SK-N-SH treated with all-trans-retinoic acid at 6 μM for 48 hours (cell line): Measurements from ENCODE around the gene DPM3.

Experiments
- ATAC-seq: fragments of 200-7000 bp; cut with Tn5 transposase; 3 replicates; pipeline ENCODE4 v1.9.1; 2020; ENCODE audit warnings: mild to moderate bottlenecking, moderate library complexity
- ARNTL ChIP-seq: fragments of 450-650 bp; formaldehyde crosslinking; IDR thresholded peaks from 2 replicates; pipeline ENCODE4 v1.5.0; 2020; ENCODE audit warnings: low read depth, mild to moderate bottlenecking, moderate library complexity, borderline replicate concordance
- BACH2 ChIP-seq: fragments of 250-450 bp; sonication (Bioruptor Pico); IDR thresholded peaks from 2 replicates; pipeline ENCODE4 v1.9.0; 2021; ENCODE audit warnings: mild to moderate bottlenecking, borderline replicate concordance
- CSDC2 ChIP-seq: fragments of 250-450 bp; sonication (Bioruptor Pico); IDR thresholded peaks from 2 replicates; pipeline ENCODE4 v1.5.0; 2020; ENCODE audit warnings: mild to moderate bottlenecking, moderate library complexity
- ESRRG ChIP-seq: fragments of 250-450 bp; sonication (Bioruptor Pico); IDR thresholded peaks from 2 replicates; pipeline ENCODE4 v1.6.1; 2021; ENCODE audit warnings: mild to moderate bottlenecking
- GLIS3 ChIP-seq: fragments of 250-450 bp; sonication (Bioruptor Pico); IDR thresholded peaks from 2 replicates; pipeline ENCODE4 v1.5.0; 2020; ENCODE audit warnings: mild to moderate bottlenecking, moderate library complexity
- ISL1 ChIP-seq: fragments of 250-450 bp; sonication (Bioruptor Pico); IDR thresholded peaks from 2 replicates; pipeline ENCODE4 v2.1.2; 2022; ENCODE audit warnings: mild to moderate bottlenecking, moderate library complexity
- OSR1 ChIP-seq: fragments of 250-450 bp; sonication (Bioruptor Pico); IDR thresholded peaks from 2 replicates; pipeline ENCODE4 v1.8.0; 2022; ENCODE audit warnings: moderate library complexity, mild to moderate bottlenecking, inconsistent platforms
- PATZ1 ChIP-seq: fragments of 250-450 bp; sonication (Bioruptor Pico); IDR thresholded peaks from 2 replicates; pipeline ENCODE4 v1.8.0; 2020; ENCODE audit warnings: mild to moderate bottlenecking, moderate library complexity, borderline replicate concordance
- POU6F1 ChIP-seq: fragments of 250-450 bp; sonication (Bioruptor Pico); IDR thresholded peaks from 2 replicates; pipeline ENCODE4 v1.8.0; 2021; ENCODE audit warnings: low read depth, mild to moderate bottlenecking, moderate library complexity, borderline replicate concordance
- PPARA ChIP-seq: fragments of 250-450 bp; sonication (Bioruptor Pico); IDR thresholded peaks from 2 replicates; pipeline ENCODE4 v1.5.0; 2020; ENCODE audit warnings: mild to moderate bottlenecking, borderline replicate concordance
- RARB ChIP-seq: fragments of 250-450 bp; sonication (Bioruptor Pico); IDR thresholded peaks from 2 replicates; pipeline ENCODE4 v1.8.0; 2021; ENCODE audit warnings: mild to moderate bottlenecking, moderate library complexity
- SNAI2 ChIP-seq: fragments of 250-450 bp; sonication (Bioruptor Pico); IDR thresholded peaks from 2 replicates; pipeline ENCODE4 v1.5.0; 2020; ENCODE audit warnings: mild to moderate bottlenecking, moderate library complexity
- TCF4 ChIP-seq: fragments of 250-450 bp; sonication (Bioruptor Pico); IDR thresholded peaks from 2 replicates; pipeline ENCODE4 v1.8.0; 2021; ENCODE audit warnings: mild to moderate bottlenecking, moderate library complexity, borderline replicate concordance
- TOX ChIP-seq: fragments of 250-450 bp; sonication (Bioruptor Pico); IDR thresholded peaks from 2 replicates; pipeline ENCODE4 v1.8.0; 2021; ENCODE audit warnings: mild to moderate bottlenecking, moderate library complexity, borderline replicate concordance
- TSHZ2 ChIP-seq: fragments of 250-450 bp; sonication (Bioruptor Pico); IDR thresholded peaks from 2 replicates; pipeline ENCODE4 v1.5.0; 2020; ENCODE audit warnings: mild to moderate bottlenecking, moderate library complexity
- ZC3H10 ChIP-seq: fragments of 250-450 bp; sonication (Bioruptor Pico); IDR thresholded peaks from 2 replicates; pipeline ENCODE4 v1.5.1; 2021; ENCODE audit warnings: mild to moderate bottlenecking, moderate library complexity
- ZFP3 ChIP-seq: fragments of 250-450 bp; sonication (Bioruptor Pico); IDR thresholded peaks from 2 replicates; pipeline ENCODE4 v1.5.0; 2020; ENCODE audit warnings: mild to moderate bottlenecking, moderate library complexity
- ZFP30 ChIP-seq: fragments of 450-650 bp; formaldehyde crosslinking; IDR thresholded peaks from 2 replicates; pipeline ENCODE4 v1.5.0; 2022; ENCODE audit warnings: mild to moderate bottlenecking, moderate library complexity
- ZNF565 ChIP-seq: fragments of 450-650 bp; formaldehyde crosslinking; conservative IDR thresholded peaks from 2 replicates; pipeline ENCODE4 v1.5.0; 2020; ENCODE audit warnings: low read depth, mild to moderate bottlenecking, moderate library complexity
- ZNF70 ChIP-seq: fragments of 450-650 bp; formaldehyde crosslinking; IDR thresholded peaks from 2 replicates; pipeline ENCODE4 v1.5.0; 2020; ENCODE audit warnings: mild to moderate bottlenecking, moderate library complexity

The DPM3 gene

GRCh38 chr1:155106862-155107261 is 33.5 kb downstream of the DPM3 start (continued):
- no peak for TF ChIP-seq PATZ1 (CRISPR knock-in tag)
- no peak for TF ChIP-seq ZFP30 (CRISPR knock-in tag)
- TF ChIP-seq, all 23 proteins: peak for 0

- TF ChIP-seq ARNTL (CRISPR knock-in tag) (no peak), ZNF565 (CRISPR knock-in tag) (no peak), PPARA (CRISPR knock-in tag) (no peak), POU6F1 (no peak), PATZ1 (CRISPR knock-in tag) (no peak), ZC3H10 (no peak), CSDC2 (CRISPR knock-in tag) (no peak), GLIS3 (CRISPR knock-in tag) (no peak), RARB (CRISPR knock-in tag) (no peak), ZFP3 (no peak), ESRRG (CRISPR knock-in tag) (no peak), OSR1 (CRISPR knock-in tag) (no peak), TSHZ2 (CRISPR knock-in tag) (no peak), TOX (no peak), ZNF70 (CRISPR knock-in tag) (no peak), ZFP30 (CRISPR knock-in tag) (no peak), BACH2 (no peak), SNAI2 (CRISPR knock-in tag) (no peak)
- ATAC-seq = no peak
Measured at GRCh38 chr1:155105604-155106011, 34.7 kb downstream of the DPM3 start.

GRCh38 chr1:155104605-155105534 is 35.5 kb downstream of the DPM3 start:
- ATAC-seq = no peak
- no peak for TF ChIP-seq CSDC2 (CRISPR knock-in tag)
- no peak for TF ChIP-seq PPARA (CRISPR knock-in tag)
- no peak for TF ChIP-seq BACH2
- no peak for TF ChIP-seq RARB (CRISPR knock-in tag)
- TF ChIP-seq TOX = no peak
- no peak for TF ChIP-seq ZNF70 (CRISPR knock-in tag)
- no peak for TF ChIP-seq ARNTL (CRISPR knock-in tag)
- no peak for TF ChIP-seq TCF4 (CRISPR knock-in tag)
- TF ChIP-seq GLIS3 (CRISPR knock-in tag) = no peak
- no peak for TF ChIP-seq SNAI2 (CRISPR knock-in tag)
- TF ChIP-seq ISL1 (CRISPR knock-in tag) = no peak
- no peak for TF ChIP-seq OSR1 (CRISPR knock-in tag)
- no peak for TF ChIP-seq ZFP30 (CRISPR knock-in tag)
- TF ChIP-seq ZFP3 = no peak
- TF ChIP-seq ZNF565 (CRISPR knock-in tag) = no peak
- TF ChIP-seq TSHZ2 (CRISPR knock-in tag) = no peak
